Vagina (tissue), 2 donors: Measurements from ENCODE around the gene MRPL55.

Experiments used
- POLR2A ChIP-seq, 2 donors: fragments of 450-650 bp; IDR thresholded peaks; one replicate each; pipeline ENCODE4 v1.6.1; 2017; ENCODE audit warnings: antibody characterized with exemption in 2 of 2, mild to moderate bottlenecking in 2 of 2, moderate library complexity in 2 of 2
- POLR2AphosphoS5 ChIP-seq, 2 donors: sonication (generic); formaldehyde crosslinking; IDR thresholded peaks; one replicate each; pipeline ENCODE4 v1.9.0; 2017; ENCODE audit warnings: antibody characterized with exemption in 2 of 2, mild to moderate bottlenecking in 2 of 2, low read depth in 1 of 2; ENCODE audit not compliant: insufficient read depth in 1 of 2
- TF ChIP-seq, protein P1 (sequence below), 3 experiments: fragments of 450-650 bp in 2 of 3; fragments of 200-600 bp in 1 of 3; sonication (generic) in 1 of 3; IDR thresholded peaks; one replicate each; pipeline ENCODE4 v1.5.1; 2017 to 2019; ENCODE audit warnings: antibody characterized with exemption in 3 of 3, mild to moderate bottlenecking in 2 of 3, moderate library complexity in 2 of 3

DNA sequence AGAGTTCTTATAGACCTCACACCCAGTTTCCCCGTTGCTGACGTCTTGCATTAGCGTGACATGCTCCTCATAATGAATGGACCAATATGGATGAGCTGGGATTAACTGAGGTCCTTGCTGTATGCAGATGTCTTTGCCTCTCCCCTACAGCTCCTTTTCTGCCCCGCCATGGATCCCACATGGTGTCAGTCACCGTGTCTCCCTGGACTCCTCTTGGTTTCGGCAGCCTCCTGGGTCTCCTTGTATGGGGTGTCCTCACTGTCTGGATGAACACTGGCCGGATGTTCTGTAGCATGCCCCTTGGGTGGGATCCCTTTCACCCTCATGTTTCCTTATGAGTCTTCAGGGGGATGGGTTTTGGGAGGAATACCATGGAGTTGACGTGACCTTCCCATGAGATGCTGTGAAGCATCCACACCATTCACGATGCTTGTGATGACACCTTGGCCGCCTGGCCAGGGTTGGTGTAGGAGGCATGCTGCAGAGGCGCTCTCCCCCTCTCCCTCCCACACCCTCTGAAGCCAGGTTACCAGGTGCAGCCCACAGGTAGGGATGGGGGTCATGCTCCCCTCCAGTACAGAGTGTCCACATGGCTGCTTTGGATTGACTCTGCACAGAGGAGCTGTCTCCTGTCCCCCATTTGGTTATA lies 45.0 kb upstream of the MRPL55 start:
- TF ChIP-seq, protein P1, sequence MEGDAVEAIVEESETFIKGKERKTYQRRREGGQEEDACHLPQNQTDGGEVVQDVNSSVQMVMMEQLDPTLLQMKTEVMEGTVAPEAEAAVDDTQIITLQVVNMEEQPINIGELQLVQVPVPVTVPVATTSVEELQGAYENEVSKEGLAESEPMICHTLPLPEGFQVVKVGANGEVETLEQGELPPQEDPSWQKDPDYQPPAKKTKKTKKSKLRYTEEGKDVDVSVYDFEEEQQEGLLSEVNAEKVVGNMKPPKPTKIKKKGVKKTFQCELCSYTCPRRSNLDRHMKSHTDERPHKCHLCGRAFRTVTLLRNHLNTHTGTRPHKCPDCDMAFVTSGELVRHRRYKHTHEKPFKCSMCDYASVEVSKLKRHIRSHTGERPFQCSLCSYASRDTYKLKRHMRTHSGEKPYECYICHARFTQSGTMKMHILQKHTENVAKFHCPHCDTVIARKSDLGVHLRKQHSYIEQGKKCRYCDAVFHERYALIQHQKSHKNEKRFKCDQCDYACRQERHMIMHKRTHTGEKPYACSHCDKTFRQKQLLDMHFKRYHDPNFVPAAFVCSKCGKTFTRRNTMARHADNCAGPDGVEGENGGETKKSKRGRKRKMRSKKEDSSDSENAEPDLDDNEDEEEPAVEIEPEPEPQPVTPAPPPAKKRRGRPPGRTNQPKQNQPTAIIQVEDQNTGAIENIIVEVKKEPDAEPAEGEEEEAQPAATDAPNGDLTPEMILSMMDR (IDR thresholded peaks at IDR 0.05) = no peak
- TF ChIP-seq POLR2AphosphoS5 (IDR thresholded peaks at IDR 0.05; ENCODE audit: insufficient read depth in 1 of 2, low read depth in 1 of 2) (no peak), POLR2A (IDR thresholded peaks at IDR 0.05) (no peak)
